Measurements from ENCODE around the gene NASP.
"Not testable (repeated sequence)": the region's sequence is repeated elsewhere in the genome, so short reads cannot be mapped to it uniquely, and the experiment has no call there.

NASP gene

GRCh38 chr1:45573231-45573804 lies 10.5 kb upstream of the NASP start:
- DNase-seq = no peak

GRCh38 chr1:45574105-45574626 lies 9.7 kb upstream of the NASP start:
- DNase-seq = no peak

- DNase-seq = no peak
These were observed 576 bp upstream of the NASP start for GRCh38 chr1:45583264-45583665.

GRCh38 chr1:45584351-45585109 lies 689 bp downstream of the NASP start:
- DNase-seq = no peak

- no peak for DNase-seq
These were observed 1.2 kb downstream of the NASP start for GRCh38 chr1:45585110-45585426.

GRCh38 chr1:45585496-45586075 lies 1.7 kb downstream of the NASP start:
- DNase-seq = no peak

GRCh38 chr1:45586769-45587168 lies 2.9 kb downstream of the NASP start:
- no peak for DNase-seq

- DNase-seq = no peak
These were observed 6.0 kb downstream of the NASP start for GRCh38 chr1:45589861-45590260.

- DNase-seq = no peak
These were observed 10.6 kb downstream of the NASP start for GRCh38 chr1:45594412-45594811.

GRCh38 chr1:45596765-45597164 lies 12.9 kb downstream of the NASP start:
- not testable (repeated sequence) for DNase-seq

GRCh38 chr1:45604239-45604638 lies 20.4 kb downstream of the NASP start:
- DNase-seq = no peak

GRCh38 chr1:45607404-45608074 lies 23.7 kb downstream of the NASP start:
- no peak for DNase-seq

- DNase-seq = no peak
These were observed 24.6 kb downstream of the NASP start for GRCh38 chr1:45608175-45609156.

GRCh38 chr1:45610589-45611226 lies 26.9 kb downstream of the NASP start:
- DNase-seq = no peak

GRCh38 chr1:45612941-45613579 lies 29.2 kb downstream of the NASP start:
- no peak for DNase-seq

- no peak for DNase-seq
These were observed 32.0 kb downstream of the NASP start for GRCh38 chr1:45615885-45616284.

- no peak for DNase-seq
These were observed 33.8 kb downstream of the NASP start for GRCh38 chr1:45617618-45618017.

GRCh38 chr1:45619149-45619921 lies 35.5 kb downstream of the NASP start:
- DNase-seq = no peak

GRCh38 chr1:45620588-45621500 lies 37.0 kb downstream of the NASP start:
- no peak for DNase-seq

GRCh38 chr1:45621501-45621836 lies 37.6 kb downstream of the NASP start:
- DNase-seq = no peak

Measured in cortex of kidney (tissue), 1 donor.